ENCODE data around the gene TEDC2. TPM values are rescaled to one million over a fixed set of nuclear protein-coding genes. Genes with fewer than 3 reads are reported as not detected.
A peak's percentile ranks its signal among the peaks of the same experiment; 100 is the strongest.

Gene TEDC2
- total RNA-seq, 1 donor from 2014 or later = 2.6 TPM

GRCh38 chr16:2492292-2492691 lies 32.4 kb downstream of the TEDC2 start:
- Histone ChIP-seq H3K9ac (ENCODE audit: low read depth in 1 of 3, low read length in 3 of 3) (no peak overlapping the region), H3K36me3 (ENCODE audit: control insufficient read depth in 3 of 3, insufficient read depth in 3 of 3, low read length in 3 of 3) (peaks cover 5 to 10% (median 9%) of the 10 kb centered on the region in 3 donors), H3K4me1 (ENCODE audit: control insufficient read depth in 3 of 3, insufficient read depth in 3 of 3, low read length in 3 of 3) (peaks cover 10 to 16% (median 12%) of the 10 kb centered on the region in 3 donors), H3K4me3 (ENCODE audit: low read length in 3 of 3) (no peak overlapping the region), H3K27me3 (ENCODE audit: control insufficient read depth in 3 of 3, insufficient read depth in 3 of 3, low read length in 3 of 3) (no peaks in the 10 kb centered on the region), H3K9me3 (ENCODE audit: control insufficient read depth in 3 of 3, low read length in 3 of 3) (no peaks in the 10 kb centered on the region), H3K27ac (ENCODE audit: low read depth, low read length) (no peak overlapping the region)

GRCh38 chr16:2493605-2494004 lies 33.7 kb downstream of the TEDC2 start:
- H3K36me3 ChIP-seq (ENCODE audit: control insufficient read depth in 3 of 3, insufficient read depth in 3 of 3, low read length in 3 of 3) = peaks cover 5 to 10% (median 9%) of the 10 kb centered on the region in 3 donors
- H3K27ac ChIP-seq (ENCODE audit: low read depth, low read length) = no peak overlapping the region
- H3K9ac ChIP-seq (ENCODE audit: low read depth in 1 of 3, low read length in 3 of 3) = no peak overlapping the region
- peaks cover 19 to 22% (median 20%) of the 10 kb centered on the region in 3 donors for H3K4me1 ChIP-seq (ENCODE audit: control insufficient read depth in 3 of 3, insufficient read depth in 3 of 3, low read length in 3 of 3)
- H3K9me3 ChIP-seq (ENCODE audit: control insufficient read depth in 3 of 3, low read length in 3 of 3) = no peaks in the 10 kb centered on the region
- H3K27me3 ChIP-seq (ENCODE audit: control insufficient read depth in 3 of 3, insufficient read depth in 3 of 3, low read length in 3 of 3) = no peaks in the 10 kb centered on the region
- no peak overlapping the region for H3K4me3 ChIP-seq (ENCODE audit: low read length in 3 of 3)

- no peak overlapping the region for H3K9ac ChIP-seq (ENCODE audit: low read depth in 1 of 3, low read length in 3 of 3)
- H3K9me3 ChIP-seq (ENCODE audit: control insufficient read depth in 3 of 3, low read length in 3 of 3) = no peaks in the 10 kb centered on the region
- H3K4me3 ChIP-seq (ENCODE audit: low read length in 3 of 3) = no peak overlapping the region
- peaks cover 5 to 10% (median 9%) of the 10 kb centered on the region in 3 donors for H3K36me3 ChIP-seq (ENCODE audit: control insufficient read depth in 3 of 3, insufficient read depth in 3 of 3, low read length in 3 of 3)
- H3K27ac ChIP-seq (ENCODE audit: low read depth, low read length) = no peak overlapping the region
- no peaks in the 10 kb centered on the region for H3K27me3 ChIP-seq (ENCODE audit: control insufficient read depth in 3 of 3, insufficient read depth in 3 of 3, low read length in 3 of 3)
- H3K4me1 ChIP-seq (ENCODE audit: control insufficient read depth in 3 of 3, insufficient read depth in 3 of 3, low read length in 3 of 3) = peaks cover 26 to 31% (median 29%) of the 10 kb centered on the region in 3 donors
Measured at GRCh38 chr16:2494616-2495015, 34.7 kb downstream of the TEDC2 start.

- no peak overlapping the region for H3K9ac ChIP-seq (ENCODE audit: low read depth in 1 of 3, low read length in 3 of 3)
- H3K4me1 ChIP-seq (ENCODE audit: control insufficient read depth in 3 of 3, insufficient read depth in 3 of 3, low read length in 3 of 3) = peaks cover 26 to 35% (median 31%) of the 10 kb centered on the region in 3 donors
- no peaks in the 10 kb centered on the region for H3K9me3 ChIP-seq (ENCODE audit: control insufficient read depth in 3 of 3, low read length in 3 of 3)
- no peak overlapping the region for H3K4me3 ChIP-seq (ENCODE audit: low read length in 3 of 3)
- H3K27me3 ChIP-seq (ENCODE audit: control insufficient read depth in 3 of 3, insufficient read depth in 3 of 3, low read length in 3 of 3) = no peaks in the 10 kb centered on the region
- no peak overlapping the region for H3K27ac ChIP-seq (ENCODE audit: low read depth, low read length)
- peaks cover 7 to 10% (median 9%) of the 10 kb centered on the region in 3 donors for H3K36me3 ChIP-seq (ENCODE audit: control insufficient read depth in 3 of 3, insufficient read depth in 3 of 3, low read length in 3 of 3)
Measured at GRCh38 chr16:2495041-2495440, 35.1 kb downstream of the TEDC2 start.

GRCh38 chr16:2496223-2497115 lies 36.6 kb downstream of the TEDC2 start:
- H3K4me1 ChIP-seq (ENCODE audit: control insufficient read depth in 3 of 3, insufficient read depth in 3 of 3, low read length in 3 of 3) = peaks cover 26 to 45% (median 37%) of the 10 kb centered on the region in 3 donors
- peak overlapping the region in 2 of 3 donors; percentile 57 to 73 for H3K9ac ChIP-seq (ENCODE audit: low read depth in 1 of 3, low read length in 3 of 3)
- no peaks in the 10 kb centered on the region for H3K9me3 ChIP-seq (ENCODE audit: control insufficient read depth in 3 of 3, low read length in 3 of 3)
- H3K27me3 ChIP-seq (ENCODE audit: control insufficient read depth in 3 of 3, insufficient read depth in 3 of 3, low read length in 3 of 3) = no peaks in the 10 kb centered on the region
- no peak overlapping the region for H3K27ac ChIP-seq (ENCODE audit: low read depth, low read length)
- peaks cover 7 to 10% (median 9%) of the 10 kb centered on the region in 3 donors for H3K36me3 ChIP-seq (ENCODE audit: control insufficient read depth in 3 of 3, insufficient read depth in 3 of 3, low read length in 3 of 3)
- no peak overlapping the region for H3K4me3 ChIP-seq (ENCODE audit: low read length in 3 of 3)

GRCh38 chr16:2497116-2497630 lies 37.3 kb downstream of the TEDC2 start:
- no peak overlapping the region for H3K27ac ChIP-seq (ENCODE audit: low read depth, low read length)
- peaks cover 32 to 52% (median 43%) of the 10 kb centered on the region in 3 donors for H3K4me1 ChIP-seq (ENCODE audit: control insufficient read depth in 3 of 3, insufficient read depth in 3 of 3, low read length in 3 of 3)
- H3K9ac ChIP-seq (ENCODE audit: low read depth in 1 of 3, low read length in 3 of 3) = peak overlapping the region in 2 of 3 donors; percentile 57 to 73
- H3K9me3 ChIP-seq (ENCODE audit: control insufficient read depth in 3 of 3, low read length in 3 of 3) = no peaks in the 10 kb centered on the region
- H3K4me3 ChIP-seq (ENCODE audit: low read length in 3 of 3) = peak overlapping the region in 2 of 3 donors; percentile 14 to 45
- peaks cover 8 to 10% (median 9%) of the 10 kb centered on the region in 3 donors for H3K36me3 ChIP-seq (ENCODE audit: control insufficient read depth in 3 of 3, insufficient read depth in 3 of 3, low read length in 3 of 3)
- H3K27me3 ChIP-seq (ENCODE audit: control insufficient read depth in 3 of 3, insufficient read depth in 3 of 3, low read length in 3 of 3) = no peaks in the 10 kb centered on the region

- no peaks in the 10 kb centered on the region for H3K27me3 ChIP-seq (ENCODE audit: control insufficient read depth in 3 of 3, insufficient read depth in 3 of 3, low read length in 3 of 3)
- H3K4me1 ChIP-seq (ENCODE audit: control insufficient read depth in 3 of 3, insufficient read depth in 3 of 3, low read length in 3 of 3) = peaks cover 34 to 59% (median 46%) of the 10 kb centered on the region in 3 donors
- peaks cover 8 to 10% (median 9%) of the 10 kb centered on the region in 3 donors for H3K36me3 ChIP-seq (ENCODE audit: control insufficient read depth in 3 of 3, insufficient read depth in 3 of 3, low read length in 3 of 3)
- peak overlapping the region; percentile 44 for H3K27ac ChIP-seq (ENCODE audit: low read depth, low read length)
- H3K4me3 ChIP-seq (ENCODE audit: low read length in 3 of 3) = peak overlapping the region in 2 of 3 donors; percentile 14 to 45
- H3K9me3 ChIP-seq (ENCODE audit: control insufficient read depth in 3 of 3, low read length in 3 of 3) = no peaks in the 10 kb centered on the region
- H3K9ac ChIP-seq (ENCODE audit: low read depth in 1 of 3, low read length in 3 of 3) = peak overlapping the region; percentile 38 to 73 (median 57)
Measured at GRCh38 chr16:2497695-2498484, 38.0 kb downstream of the TEDC2 start.

- Histone ChIP-seq H3K27ac (ENCODE audit: low read depth, low read length) (no peak overlapping the region), H3K27me3 (ENCODE audit: control insufficient read depth in 3 of 3, insufficient read depth in 3 of 3, low read length in 3 of 3) (no peaks in the 10 kb centered on the region), H3K9me3 (ENCODE audit: control insufficient read depth in 3 of 3, low read length in 3 of 3) (no peaks in the 10 kb centered on the region), H3K4me1 (ENCODE audit: control insufficient read depth in 3 of 3, insufficient read depth in 3 of 3, low read length in 3 of 3) (peaks cover 34 to 59% (median 46%) of the 10 kb centered on the region in 3 donors), H3K36me3 (ENCODE audit: control insufficient read depth in 3 of 3, insufficient read depth in 3 of 3, low read length in 3 of 3) (peaks cover 8 to 10% (median 9%) of the 10 kb centered on the region in 3 donors), H3K9ac (ENCODE audit: low read depth in 1 of 3, low read length in 3 of 3) (peak overlapping the region in 2 of 3 donors; percentile 43 to 73), H3K4me3 (ENCODE audit: low read length in 3 of 3) (peak overlapping the region in 1 of 3 donors; percentile 2)
Measured at GRCh38 chr16:2498531-2499253, 38.8 kb downstream of the TEDC2 start.

GRCh38 chr16:2499454-2499853 lies 39.5 kb downstream of the TEDC2 start:
- Histone ChIP-seq H3K9ac (ENCODE audit: low read depth in 1 of 3, low read length in 3 of 3) (peak overlapping the region in 1 of 3 donors; percentile 43), H3K27ac (ENCODE audit: low read depth, low read length) (no peak overlapping the region), H3K27me3 (ENCODE audit: control insufficient read depth in 3 of 3, insufficient read depth in 3 of 3, low read length in 3 of 3) (no peaks in the 10 kb centered on the region), H3K4me1 (ENCODE audit: control insufficient read depth in 3 of 3, insufficient read depth in 3 of 3, low read length in 3 of 3) (peaks cover 34 to 59% (median 46%) of the 10 kb centered on the region in 3 donors), H3K36me3 (ENCODE audit: control insufficient read depth in 3 of 3, insufficient read depth in 3 of 3, low read length in 3 of 3) (peaks cover 8 to 10% (median 9%) of the 10 kb centered on the region in 3 donors), H3K4me3 (ENCODE audit: low read length in 3 of 3) (no peak overlapping the region), H3K9me3 (ENCODE audit: control insufficient read depth in 3 of 3, low read length in 3 of 3) (no peaks in the 10 kb centered on the region)
